Neural progenitor cell (in vitro differentiated cells): ENCODE results near the gene AUNIP.

ENCODE experiments used
- EZH2 ChIP-seq: fragments of 200-600 bp; sonication (generic); IDR thresholded peaks from 2 replicates; pipeline ENCODE4 v1.6.1; 2017; ENCODE audit warnings: antibody characterized with exemption, mild to moderate bottlenecking, moderate library complexity
- EZH2phosphoT487 ChIP-seq: fragments of 200-600 bp; sonication (generic); IDR thresholded peaks from 2 replicates; pipeline ENCODE4 v1.6.1; 2017; ENCODE audit warnings: antibody characterized with exemption
- TF ChIP-seq, protein P1 (sequence below): fragments of 200-600 bp; sonication (generic); IDR thresholded peaks from 2 replicates; pipeline ENCODE4 v1.5.1; 2017; ENCODE audit warnings: antibody characterized with exemption, mild to moderate bottlenecking

DNA sequence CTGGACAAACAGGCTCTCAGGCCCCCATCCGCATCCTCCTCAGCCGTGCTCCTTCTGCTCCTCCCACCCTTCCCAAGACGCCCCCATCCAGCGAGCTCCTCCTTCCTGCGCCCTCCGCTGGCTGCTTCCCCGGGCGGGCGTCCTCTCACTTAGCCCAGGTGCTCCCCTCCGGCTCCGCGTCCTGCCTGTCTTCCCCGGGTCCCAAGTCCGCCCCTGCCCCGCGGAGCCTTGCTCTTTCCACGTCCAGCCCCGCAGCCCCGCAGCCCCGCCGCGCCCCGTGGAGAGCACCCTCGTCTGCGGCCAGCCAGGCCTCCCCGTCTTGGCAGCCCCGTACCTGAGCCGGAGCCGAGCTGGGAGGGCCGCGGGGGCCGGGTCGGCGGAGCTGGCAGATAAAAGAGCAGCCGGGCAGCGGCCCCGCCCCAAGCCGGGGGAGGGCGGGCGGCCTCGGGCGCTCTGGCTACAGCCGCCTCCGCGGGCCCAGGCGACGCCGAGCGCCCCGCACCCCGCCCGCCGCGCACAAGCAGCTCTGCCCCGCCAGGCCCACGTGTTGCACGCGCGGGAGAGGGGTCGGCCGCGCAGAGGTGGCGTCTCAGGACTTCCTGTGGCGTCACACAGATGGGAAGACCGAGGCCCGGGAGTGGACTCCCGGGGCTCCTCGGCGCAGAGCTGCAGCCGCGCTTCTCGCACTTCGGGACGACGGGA lies 16.0 kb upstream of the AUNIP start, which contains the start of gene PAQR7:
- TF ChIP-seq, protein P1, sequence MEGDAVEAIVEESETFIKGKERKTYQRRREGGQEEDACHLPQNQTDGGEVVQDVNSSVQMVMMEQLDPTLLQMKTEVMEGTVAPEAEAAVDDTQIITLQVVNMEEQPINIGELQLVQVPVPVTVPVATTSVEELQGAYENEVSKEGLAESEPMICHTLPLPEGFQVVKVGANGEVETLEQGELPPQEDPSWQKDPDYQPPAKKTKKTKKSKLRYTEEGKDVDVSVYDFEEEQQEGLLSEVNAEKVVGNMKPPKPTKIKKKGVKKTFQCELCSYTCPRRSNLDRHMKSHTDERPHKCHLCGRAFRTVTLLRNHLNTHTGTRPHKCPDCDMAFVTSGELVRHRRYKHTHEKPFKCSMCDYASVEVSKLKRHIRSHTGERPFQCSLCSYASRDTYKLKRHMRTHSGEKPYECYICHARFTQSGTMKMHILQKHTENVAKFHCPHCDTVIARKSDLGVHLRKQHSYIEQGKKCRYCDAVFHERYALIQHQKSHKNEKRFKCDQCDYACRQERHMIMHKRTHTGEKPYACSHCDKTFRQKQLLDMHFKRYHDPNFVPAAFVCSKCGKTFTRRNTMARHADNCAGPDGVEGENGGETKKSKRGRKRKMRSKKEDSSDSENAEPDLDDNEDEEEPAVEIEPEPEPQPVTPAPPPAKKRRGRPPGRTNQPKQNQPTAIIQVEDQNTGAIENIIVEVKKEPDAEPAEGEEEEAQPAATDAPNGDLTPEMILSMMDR: peak; percentile 23
- peak; percentile 51 for TF ChIP-seq EZH2
- TF ChIP-seq EZH2phosphoT487: peak; percentile 33
